Measurements from ENCODE around the gene SLC36A1.

DNA sequence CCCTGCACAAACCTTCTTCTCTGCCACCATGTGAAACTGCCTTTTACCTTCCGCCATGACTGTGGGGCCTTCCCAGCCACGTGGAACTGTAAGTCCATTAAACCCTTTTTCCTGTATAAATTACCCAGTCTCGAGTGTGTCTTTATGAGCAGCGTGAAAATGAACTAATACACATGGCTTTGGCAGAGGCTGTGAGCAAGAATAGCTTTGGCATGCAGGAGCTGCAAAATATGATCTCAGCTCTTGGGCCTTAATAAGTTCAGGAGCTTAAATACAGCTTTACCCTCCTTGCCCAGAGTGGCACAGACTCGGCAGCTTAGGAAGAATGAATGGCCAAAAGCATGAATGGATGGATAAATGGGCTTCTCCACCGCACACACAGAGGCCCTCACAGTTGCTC is 15.7 kb upstream of the SLC36A1 start:
- TF ChIP-seq, protein P1, sequence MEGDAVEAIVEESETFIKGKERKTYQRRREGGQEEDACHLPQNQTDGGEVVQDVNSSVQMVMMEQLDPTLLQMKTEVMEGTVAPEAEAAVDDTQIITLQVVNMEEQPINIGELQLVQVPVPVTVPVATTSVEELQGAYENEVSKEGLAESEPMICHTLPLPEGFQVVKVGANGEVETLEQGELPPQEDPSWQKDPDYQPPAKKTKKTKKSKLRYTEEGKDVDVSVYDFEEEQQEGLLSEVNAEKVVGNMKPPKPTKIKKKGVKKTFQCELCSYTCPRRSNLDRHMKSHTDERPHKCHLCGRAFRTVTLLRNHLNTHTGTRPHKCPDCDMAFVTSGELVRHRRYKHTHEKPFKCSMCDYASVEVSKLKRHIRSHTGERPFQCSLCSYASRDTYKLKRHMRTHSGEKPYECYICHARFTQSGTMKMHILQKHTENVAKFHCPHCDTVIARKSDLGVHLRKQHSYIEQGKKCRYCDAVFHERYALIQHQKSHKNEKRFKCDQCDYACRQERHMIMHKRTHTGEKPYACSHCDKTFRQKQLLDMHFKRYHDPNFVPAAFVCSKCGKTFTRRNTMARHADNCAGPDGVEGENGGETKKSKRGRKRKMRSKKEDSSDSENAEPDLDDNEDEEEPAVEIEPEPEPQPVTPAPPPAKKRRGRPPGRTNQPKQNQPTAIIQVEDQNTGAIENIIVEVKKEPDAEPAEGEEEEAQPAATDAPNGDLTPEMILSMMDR (IDR thresholded peaks at IDR 0.05; ENCODE audit: low read depth, low read length) = no peak
- TF ChIP-seq POLR2A (IDR thresholded peaks at IDR 0.05; ENCODE audit: extremely low read depth, insufficient read length) (no peak), MYC (IDR thresholded peaks at IDR 0.05; ENCODE audit: low read depth, low read length) (no peak)

Measured in NB4 (cell line).